ENCODE data around the gene ITPR1.

The ITPR1 gene

DNA sequence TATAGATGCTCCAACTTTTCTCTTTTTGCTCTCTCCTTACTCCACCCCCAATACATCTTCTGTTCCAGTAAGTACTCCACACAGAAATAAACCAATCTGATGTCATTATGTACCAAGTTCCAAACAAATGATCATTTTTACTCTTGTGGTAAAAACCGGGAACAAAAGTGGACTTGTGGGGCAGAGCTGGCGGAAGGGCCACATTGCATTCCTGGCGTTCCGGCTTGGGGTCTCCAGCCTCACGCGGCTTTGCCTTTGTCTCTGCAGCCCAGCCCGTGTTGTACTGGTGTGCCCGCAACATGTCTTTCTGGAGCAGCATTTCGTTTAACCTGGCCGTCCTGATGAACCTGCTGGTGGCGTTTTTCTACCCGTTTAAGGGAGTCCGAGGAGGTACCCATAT, 301.6 kb downstream of the ITPR1 start:
- H3K4me3 ChIP-seq (ENCODE audit: low read depth, low read length), result no peak overlapping the region
- no peak for DNase-seq (ENCODE audit: low read depth)
- TF ChIP-seq, protein P1, sequence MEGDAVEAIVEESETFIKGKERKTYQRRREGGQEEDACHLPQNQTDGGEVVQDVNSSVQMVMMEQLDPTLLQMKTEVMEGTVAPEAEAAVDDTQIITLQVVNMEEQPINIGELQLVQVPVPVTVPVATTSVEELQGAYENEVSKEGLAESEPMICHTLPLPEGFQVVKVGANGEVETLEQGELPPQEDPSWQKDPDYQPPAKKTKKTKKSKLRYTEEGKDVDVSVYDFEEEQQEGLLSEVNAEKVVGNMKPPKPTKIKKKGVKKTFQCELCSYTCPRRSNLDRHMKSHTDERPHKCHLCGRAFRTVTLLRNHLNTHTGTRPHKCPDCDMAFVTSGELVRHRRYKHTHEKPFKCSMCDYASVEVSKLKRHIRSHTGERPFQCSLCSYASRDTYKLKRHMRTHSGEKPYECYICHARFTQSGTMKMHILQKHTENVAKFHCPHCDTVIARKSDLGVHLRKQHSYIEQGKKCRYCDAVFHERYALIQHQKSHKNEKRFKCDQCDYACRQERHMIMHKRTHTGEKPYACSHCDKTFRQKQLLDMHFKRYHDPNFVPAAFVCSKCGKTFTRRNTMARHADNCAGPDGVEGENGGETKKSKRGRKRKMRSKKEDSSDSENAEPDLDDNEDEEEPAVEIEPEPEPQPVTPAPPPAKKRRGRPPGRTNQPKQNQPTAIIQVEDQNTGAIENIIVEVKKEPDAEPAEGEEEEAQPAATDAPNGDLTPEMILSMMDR (IDR thresholded peaks at IDR 0.05; ENCODE audit: low read depth, low read length), result no peak
- TF ChIP-seq POLR2A (IDR thresholded peaks at IDR 0.05; ENCODE audit: extremely low read depth, insufficient read length) (no peak), MYC (IDR thresholded peaks at IDR 0.05; ENCODE audit: low read depth, low read length) (no peak)
- TF ChIP-seq, protein P2, sequence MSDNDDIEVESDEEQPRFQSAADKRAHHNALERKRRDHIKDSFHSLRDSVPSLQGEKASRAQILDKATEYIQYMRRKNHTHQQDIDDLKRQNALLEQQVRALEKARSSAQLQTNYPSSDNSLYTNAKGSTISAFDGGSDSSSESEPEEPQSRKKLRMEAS (IDR thresholded peaks at IDR 0.05; ENCODE audit: low read depth, low read length), result no peak

DNA sequence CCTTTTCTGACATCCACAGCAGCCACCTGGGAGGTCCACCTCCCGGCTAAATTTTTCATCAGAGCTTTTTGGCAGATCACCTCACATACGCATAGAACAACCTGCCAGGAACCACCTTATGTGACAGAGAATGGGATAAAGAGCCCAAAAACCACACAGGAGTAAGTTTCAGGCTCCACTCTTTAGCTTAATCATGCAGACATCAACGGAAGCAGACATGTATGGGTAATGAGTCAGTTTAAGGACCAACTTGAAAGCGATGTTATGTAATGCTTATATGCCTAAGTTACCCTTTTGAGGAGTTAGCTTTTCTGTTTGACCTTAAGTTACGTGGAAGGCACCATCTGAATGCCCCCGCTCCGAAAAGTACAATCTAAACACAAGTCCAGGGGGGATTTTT, 302.8 kb downstream of the ITPR1 start:
- no peak overlapping the region for H3K4me3 ChIP-seq (ENCODE audit: low read depth, low read length)
- DNase-seq (ENCODE audit: low read depth), result peak; percentile 22
- TF ChIP-seq, protein P1 (IDR thresholded peaks at IDR 0.05; ENCODE audit: low read depth, low read length), result no peak
- no peak for TF ChIP-seq POLR2A (IDR thresholded peaks at IDR 0.05; ENCODE audit: extremely low read depth, insufficient read length)
- TF ChIP-seq MYC (IDR thresholded peaks at IDR 0.05; ENCODE audit: low read depth, low read length), result no peak
- TF ChIP-seq, protein P2 (IDR thresholded peaks at IDR 0.05; ENCODE audit: low read depth, low read length), result no peak

DNA sequence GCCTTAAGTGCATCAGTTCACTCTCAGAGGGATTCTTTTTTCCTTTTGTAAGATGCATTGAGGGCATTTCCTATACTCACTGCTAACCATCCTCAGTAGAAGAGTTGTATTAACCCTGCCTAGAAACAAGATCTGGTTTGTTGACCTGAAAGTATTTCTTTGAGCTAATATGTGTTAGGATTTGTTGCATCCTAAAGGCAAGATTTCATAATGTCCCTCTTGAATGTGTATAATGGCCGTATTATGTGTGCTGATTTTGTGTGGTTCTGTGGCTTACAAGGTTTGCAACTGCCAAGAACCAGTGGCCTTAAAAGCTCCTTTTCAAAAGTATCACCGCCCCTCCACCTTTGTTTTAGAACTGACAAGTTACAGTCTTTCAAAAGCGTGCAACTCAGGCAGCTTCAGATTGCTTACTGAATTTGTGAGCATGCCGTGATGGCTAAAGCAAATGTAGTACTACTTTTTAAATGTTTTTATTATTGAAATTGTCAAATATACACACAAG, 304.1 kb downstream of the ITPR1 start:
- no peak for TF ChIP-seq MYC (IDR thresholded peaks at IDR 0.05; ENCODE audit: low read depth, low read length)
- TF ChIP-seq, protein P1 (IDR thresholded peaks at IDR 0.05; ENCODE audit: low read depth, low read length), result no peak
- no peak overlapping the region for H3K4me3 ChIP-seq (ENCODE audit: low read depth, low read length)

DNA sequence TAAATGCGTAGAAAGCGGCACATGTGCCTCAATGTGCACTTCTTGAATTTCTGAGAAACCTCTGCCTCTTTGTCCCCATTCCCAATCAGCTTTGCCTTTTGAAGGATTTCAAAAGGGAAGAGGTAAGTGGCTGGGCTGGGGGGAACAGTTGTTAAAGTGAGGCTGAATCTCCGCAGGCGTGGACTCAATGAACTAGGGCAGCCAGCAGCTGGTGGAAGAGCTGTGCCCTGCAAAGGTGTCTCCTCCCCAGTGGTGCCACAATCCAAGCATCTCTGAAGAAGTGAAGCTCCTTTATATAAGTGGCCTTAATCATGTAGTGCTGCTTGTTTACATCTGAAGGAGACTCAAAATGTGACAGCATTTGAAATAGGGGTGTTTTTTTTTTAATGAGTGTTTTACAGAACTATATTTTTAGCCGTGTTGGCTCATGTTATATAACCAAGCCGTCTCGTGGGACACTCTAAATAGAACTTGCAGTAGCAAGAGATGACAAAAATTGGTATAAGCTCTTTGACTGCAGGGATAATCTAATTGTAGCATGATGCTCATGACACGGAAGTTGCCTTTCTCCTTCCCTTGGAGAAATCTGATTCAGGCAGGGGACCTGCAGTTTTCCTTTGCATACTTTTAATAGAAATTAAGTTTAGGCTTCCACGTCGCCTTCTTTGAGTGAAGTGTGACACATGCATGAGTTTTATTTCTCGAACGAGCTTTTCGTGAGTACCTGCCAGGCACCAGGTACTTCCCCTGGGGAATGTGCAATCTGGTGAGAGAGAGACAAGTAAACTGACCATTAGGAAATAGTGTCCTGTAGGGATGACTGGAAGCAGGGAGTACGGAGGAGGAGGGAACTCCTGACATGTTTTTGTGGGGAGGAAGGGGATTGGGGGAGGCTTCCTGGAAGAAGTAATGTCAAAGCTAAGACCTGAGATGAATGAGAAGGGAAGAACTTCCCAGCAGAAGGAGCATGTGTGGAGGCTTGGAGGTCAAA, 306.4 kb downstream of the ITPR1 start:
- no peak overlapping the region for H3K4me3 ChIP-seq (ENCODE audit: low read depth, low read length)
- no peak for DNase-seq (ENCODE audit: low read depth)
- TF ChIP-seq POLR2A (IDR thresholded peaks at IDR 0.05; ENCODE audit: extremely low read depth, insufficient read length) (no peak), MYC (IDR thresholded peaks at IDR 0.05; ENCODE audit: low read depth, low read length) (no peak)
- TF ChIP-seq, protein P2 (IDR thresholded peaks at IDR 0.05; ENCODE audit: low read depth, low read length), result no peak
- TF ChIP-seq, protein P1 (IDR thresholded peaks at IDR 0.05; ENCODE audit: low read depth, low read length), result no peak

More for the DNA sequence above, 304.1 kb downstream of the ITPR1 start:
- no peak for DNase-seq (ENCODE audit: low read depth)

DNA sequence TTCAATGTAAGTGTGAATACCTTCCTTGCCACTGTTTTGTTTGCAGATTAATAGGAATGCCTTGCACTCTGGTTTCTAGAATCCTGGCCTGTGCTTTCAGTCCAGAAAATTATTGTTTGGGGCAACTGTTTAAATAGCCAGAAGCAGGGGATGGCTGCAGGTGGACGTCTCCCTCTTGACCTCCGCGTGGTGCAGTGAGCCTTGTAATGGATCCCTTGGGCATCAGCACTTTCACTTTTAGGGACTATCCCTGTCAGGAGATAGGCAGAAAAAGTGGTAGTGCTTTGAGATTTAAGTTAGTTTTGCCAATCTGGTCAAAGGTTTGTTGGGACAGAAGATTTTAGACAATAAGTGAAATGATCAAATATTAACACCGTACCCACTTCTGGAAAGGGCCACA, 307.4 kb downstream of the ITPR1 start:
- no peak overlapping the region for H3K4me3 ChIP-seq (ENCODE audit: low read depth, low read length)
- no peak for TF ChIP-seq POLR2A (IDR thresholded peaks at IDR 0.05; ENCODE audit: extremely low read depth, insufficient read length)
- TF ChIP-seq MYC (IDR thresholded peaks at IDR 0.05; ENCODE audit: low read depth, low read length), result no peak
- TF ChIP-seq, protein P2 (IDR thresholded peaks at IDR 0.05; ENCODE audit: low read depth, low read length), result no peak
- TF ChIP-seq, protein P1 (IDR thresholded peaks at IDR 0.05; ENCODE audit: low read depth, low read length), result no peak
- DNase-seq (ENCODE audit: low read depth), result no peak

Measured in NB4 (cell line).